Fibroblast of lung (primary cell): Measurements from ENCODE around the gene CA5A. TPM values are rescaled to one million over a fixed set of nuclear protein-coding genes. Genes with fewer than 3 reads are reported as not detected.

Experiments used
- DNase-seq, 2 donors: peaks; one replicate each; pipeline versions ENCODE4 v3.0.0 to v3.0.0-alpha.2; 2010; ENCODE audit warnings: low read depth in 2 of 2
- H2AFZ ChIP-seq: 2 replicates; pipeline ENCODE4 v1.5.1; 2012; ENCODE audit warnings: low read length, control low read depth, inconsistent platforms
- H3K27ac ChIP-seq: 2 replicates; pipeline ENCODE4 v1.5.1; 2011; ENCODE audit warnings: low read length, control low read depth; ENCODE audit not compliant: insufficient read depth
- H3K27me3 ChIP-seq: 2 replicates; pipeline ENCODE4 v1.5.1; 2011; ENCODE audit warnings: mild to moderate bottlenecking, low read length; ENCODE audit not compliant: control insufficient read depth, insufficient read depth
- H3K36me3 ChIP-seq: 2 replicates; pipeline ENCODE4 v1.5.1; 2011; ENCODE audit warnings: low read length; ENCODE audit not compliant: control insufficient read depth, insufficient read depth
- H3K4me1 ChIP-seq: 2 replicates; pipeline ENCODE4 v1.5.1; 2011; ENCODE audit warnings: low read length; ENCODE audit not compliant: control insufficient read depth, insufficient read depth; ENCODE audit errors: extremely low read depth
- H3K4me2 ChIP-seq: 2 replicates; pipeline ENCODE4 v1.5.1; 2011; ENCODE audit warnings: low read length, control low read depth; ENCODE audit not compliant: insufficient read depth; ENCODE audit errors: extremely low read depth
- H3K4me3 ChIP-seq, 4 experiments: fragments of 200-600 bp in 1 of 4; sonication (generic) in 1 of 4; replicated peaks in 1 of 4; 2 replicates each; pipeline ENCODE4 v1.5.1; 2011 to 2016; ENCODE audit warnings: low read length in 4 of 4, low read depth in 3 of 4, mild to moderate bottlenecking in 3 of 4, control low read depth in 2 of 4, inconsistent platforms in 1 of 4, mixed read lengths in 1 of 4; ENCODE audit not compliant: insufficient read depth in 1 of 4; ENCODE audit errors: control extremely low read depth in 1 of 4
- H3K79me2 ChIP-seq: 2 replicates; pipeline ENCODE4 v1.5.1; 2012; ENCODE audit warnings: mild to moderate bottlenecking, low read length, inconsistent platforms; ENCODE audit not compliant: control insufficient read depth, insufficient read depth
- H3K9ac ChIP-seq: 2 replicates; pipeline ENCODE4 v1.5.1; 2011; ENCODE audit warnings: mild to moderate bottlenecking, low read length, control low read depth; ENCODE audit not compliant: insufficient read depth
- H3K9me3 ChIP-seq: 2 replicates; pipeline ENCODE4 v1.5.1; 2012; ENCODE audit warnings: low read depth, low read length; ENCODE audit not compliant: control insufficient read depth, insufficient read depth
- H4K20me1 ChIP-seq: 2 replicates; pipeline ENCODE4 v1.5.1; 2011; ENCODE audit warnings: low read length; ENCODE audit not compliant: control insufficient read depth, insufficient read depth; ENCODE audit errors: extremely low read depth
- EZH2 ChIP-seq: IDR thresholded peaks from 2 replicates; pipeline ENCODE4 v1.5.1; 2012; ENCODE audit warnings: low read length, control low read depth, mild to moderate bottlenecking; ENCODE audit errors: missing control alignments
- polyA plus RNA-seq, 2 donors: library from polyadenylated mRNA; depleted of rRNA in 1 of 2; stranded (reverse) in 1 of 2; unstranded in 1 of 2; fragments of >200 nt; gene quantifications; 2 replicates each; pipeline ENCODE4 v1.2.1, GENCODE V29; 2011 to 2012; ENCODE audit warnings: missing spikeins in 1 of 2
- total RNA-seq: library from RNA; depleted of rRNA; stranded (reverse); fragments of >200 nt; gene quantifications from 2 replicates; pipeline ENCODE4 v1.2.1, GENCODE V29; 2014
- TF ChIP-seq, protein P1 (sequence below), 2 donors: IDR thresholded peaks in 1 of 2; conservative IDR thresholded peaks in 1 of 2; 1 replicate in 1 of 2; 2 replicates in 1 of 2; pipeline ENCODE4 v1.5.1; 2011 to 2012; ENCODE audit warnings: low read length in 2 of 2, control low read depth in 1 of 2, inconsistent platforms in 1 of 2, low read depth in 1 of 2, mild to moderate bottlenecking in 1 of 2

Gene CA5A
- total and polyA plus RNA-seq, 2 donors (not counting 1 experiment from before 2014, with no cell fraction given), result not detected

- H3K27me3 ChIP-seq, result no peaks in the 10 kb centered on the region
- no peak overlapping the region for H2AFZ ChIP-seq
- no peaks in the 10 kb centered on the region for H3K36me3 ChIP-seq
- peaks cover 9% of the 10 kb centered on the region for H3K79me2 ChIP-seq
- no peak overlapping the region for H3K27ac ChIP-seq
- no peak for DNase-seq
- no peaks in the 10 kb centered on the region for H4K20me1 ChIP-seq
- H3K4me2 ChIP-seq, result no peak overlapping the region
- no peak overlapping the region for H3K9ac ChIP-seq
- no peaks in the 10 kb centered on the region for H3K4me1 ChIP-seq
- H3K9me3 ChIP-seq, result no peaks in the 10 kb centered on the region
- H3K4me3 ChIP-seq, result no peak overlapping the region
- TF ChIP-seq, protein P1, sequence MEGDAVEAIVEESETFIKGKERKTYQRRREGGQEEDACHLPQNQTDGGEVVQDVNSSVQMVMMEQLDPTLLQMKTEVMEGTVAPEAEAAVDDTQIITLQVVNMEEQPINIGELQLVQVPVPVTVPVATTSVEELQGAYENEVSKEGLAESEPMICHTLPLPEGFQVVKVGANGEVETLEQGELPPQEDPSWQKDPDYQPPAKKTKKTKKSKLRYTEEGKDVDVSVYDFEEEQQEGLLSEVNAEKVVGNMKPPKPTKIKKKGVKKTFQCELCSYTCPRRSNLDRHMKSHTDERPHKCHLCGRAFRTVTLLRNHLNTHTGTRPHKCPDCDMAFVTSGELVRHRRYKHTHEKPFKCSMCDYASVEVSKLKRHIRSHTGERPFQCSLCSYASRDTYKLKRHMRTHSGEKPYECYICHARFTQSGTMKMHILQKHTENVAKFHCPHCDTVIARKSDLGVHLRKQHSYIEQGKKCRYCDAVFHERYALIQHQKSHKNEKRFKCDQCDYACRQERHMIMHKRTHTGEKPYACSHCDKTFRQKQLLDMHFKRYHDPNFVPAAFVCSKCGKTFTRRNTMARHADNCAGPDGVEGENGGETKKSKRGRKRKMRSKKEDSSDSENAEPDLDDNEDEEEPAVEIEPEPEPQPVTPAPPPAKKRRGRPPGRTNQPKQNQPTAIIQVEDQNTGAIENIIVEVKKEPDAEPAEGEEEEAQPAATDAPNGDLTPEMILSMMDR (conservative IDR thresholded peaks at IDR 0.05 in 1 of 2, IDR thresholded peaks at IDR 0.05 in 1 of 2; ENCODE audit: low read depth in 1 of 2, low read length in 2 of 2), result no peak
- TF ChIP-seq EZH2, result no peak
Measured at GRCh38 chr16:87947356-87948118, 11.2 kb upstream of the CA5A start.

- DNase-seq, result no peak
- H4K20me1 ChIP-seq, result no peaks in the 10 kb centered on the region
- H2AFZ ChIP-seq, result no peak overlapping the region
- H3K9me3 ChIP-seq, result no peaks in the 10 kb centered on the region
- H3K27ac ChIP-seq, result no peak overlapping the region
- H3K4me2 ChIP-seq, result no peak overlapping the region
- no peaks in the 10 kb centered on the region for H3K4me1 ChIP-seq
- no peak for TF ChIP-seq EZH2
- TF ChIP-seq, protein P1 (conservative IDR thresholded peaks at IDR 0.05 in 1 of 2, IDR thresholded peaks at IDR 0.05 in 1 of 2; ENCODE audit: low read depth in 1 of 2, low read length in 2 of 2), result no peak
- H3K27me3 ChIP-seq, result no peaks in the 10 kb centered on the region
- no peak overlapping the region for H3K4me3 ChIP-seq
- H3K79me2 ChIP-seq, result peaks cover 2% of the 10 kb centered on the region
- H3K9ac ChIP-seq, result no peak overlapping the region
- H3K36me3 ChIP-seq, result no peaks in the 10 kb centered on the region
Measured at GRCh38 chr16:87946596-87947347, 10.4 kb upstream of the CA5A start.

- no peaks in the 10 kb centered on the region for H4K20me1 ChIP-seq
- H2AFZ ChIP-seq, result peak overlapping the region; percentile 21
- H3K79me2 ChIP-seq, result no peaks in the 10 kb centered on the region
- no peaks in the 10 kb centered on the region for H3K36me3 ChIP-seq
- H3K4me3 ChIP-seq, result peak overlapping the region in 2 of 4 experiments; percentile 4 to 10
- H3K4me1 ChIP-seq, result no peaks in the 10 kb centered on the region
- H3K27me3 ChIP-seq, result no peaks in the 10 kb centered on the region
- H3K4me2 ChIP-seq, result peak overlapping the region; percentile 29
- H3K9ac ChIP-seq, result no peak overlapping the region
- H3K9me3 ChIP-seq, result no peaks in the 10 kb centered on the region
- no peak for TF ChIP-seq EZH2
- TF ChIP-seq, protein P1 (conservative IDR thresholded peaks at IDR 0.05 in 1 of 2, IDR thresholded peaks at IDR 0.05 in 1 of 2; ENCODE audit: low read depth in 1 of 2, low read length in 2 of 2), result no peak
- H3K27ac ChIP-seq, result no peak overlapping the region
- DNase-seq, result peak; percentile 83
Measured at GRCh38 chr16:87945351-87946042, 9.2 kb upstream of the CA5A start.
